AG09309 (cell line): Measurements from ENCODE around the gene ZBTB17.

ENCODE experiments used
- DNase-seq: peaks from one replicate; pipeline ENCODE4 v3.0.0-alpha.2; 2010; ENCODE audit warnings: low read depth
- H3K4me3 ChIP-seq: 2 replicates; pipeline ENCODE4 v1.5.1; 2011; ENCODE audit warnings: mild to moderate bottlenecking, low read depth, low read length, moderate library complexity; ENCODE audit not compliant: control insufficient read depth
- TF ChIP-seq, protein P1 (sequence below): IDR thresholded peaks from 2 replicates; pipeline ENCODE4 v1.5.1; 2011; ENCODE audit warnings: mild to moderate bottlenecking, low read depth, low read length, inconsistent platforms; ENCODE audit not compliant: insufficient read depth, control insufficient read depth; ENCODE audit errors: missing control alignments

ZBTB17 gene

GRCh38 chr1:15948595-15949452 is 27.1 kb downstream of the ZBTB17 start:
- peak; percentile 88 for DNase-seq
- peak overlapping the region; percentile 22; the same call in 1 of the 2 replicates for H3K4me3 ChIP-seq

DNA sequence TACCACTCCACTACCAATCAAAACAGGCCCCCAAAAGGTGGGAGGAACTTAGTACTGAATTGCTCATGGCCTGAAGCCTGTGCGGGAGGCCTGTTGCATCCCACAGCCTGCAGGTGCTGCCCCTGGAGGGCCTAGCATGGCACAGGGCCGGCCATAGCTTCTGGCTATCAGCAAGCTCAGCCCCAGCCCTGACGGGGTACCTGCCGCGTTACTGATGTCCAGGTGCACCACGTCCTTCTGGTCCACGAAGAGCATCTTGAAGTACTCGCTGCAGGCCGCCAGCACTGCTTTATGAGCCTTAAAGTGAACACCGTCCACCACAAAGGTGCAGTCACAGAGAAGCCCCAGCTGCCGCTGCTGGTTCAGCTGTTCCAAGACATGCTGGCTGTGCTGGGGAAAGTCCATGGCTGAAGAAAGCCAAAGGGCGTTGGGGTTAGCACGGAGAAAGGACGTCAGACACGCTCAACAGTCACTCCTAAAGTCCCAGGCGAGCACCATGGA is 27.8 kb downstream of the ZBTB17 start:
- DNase-seq: no peak
- TF ChIP-seq, protein P1, sequence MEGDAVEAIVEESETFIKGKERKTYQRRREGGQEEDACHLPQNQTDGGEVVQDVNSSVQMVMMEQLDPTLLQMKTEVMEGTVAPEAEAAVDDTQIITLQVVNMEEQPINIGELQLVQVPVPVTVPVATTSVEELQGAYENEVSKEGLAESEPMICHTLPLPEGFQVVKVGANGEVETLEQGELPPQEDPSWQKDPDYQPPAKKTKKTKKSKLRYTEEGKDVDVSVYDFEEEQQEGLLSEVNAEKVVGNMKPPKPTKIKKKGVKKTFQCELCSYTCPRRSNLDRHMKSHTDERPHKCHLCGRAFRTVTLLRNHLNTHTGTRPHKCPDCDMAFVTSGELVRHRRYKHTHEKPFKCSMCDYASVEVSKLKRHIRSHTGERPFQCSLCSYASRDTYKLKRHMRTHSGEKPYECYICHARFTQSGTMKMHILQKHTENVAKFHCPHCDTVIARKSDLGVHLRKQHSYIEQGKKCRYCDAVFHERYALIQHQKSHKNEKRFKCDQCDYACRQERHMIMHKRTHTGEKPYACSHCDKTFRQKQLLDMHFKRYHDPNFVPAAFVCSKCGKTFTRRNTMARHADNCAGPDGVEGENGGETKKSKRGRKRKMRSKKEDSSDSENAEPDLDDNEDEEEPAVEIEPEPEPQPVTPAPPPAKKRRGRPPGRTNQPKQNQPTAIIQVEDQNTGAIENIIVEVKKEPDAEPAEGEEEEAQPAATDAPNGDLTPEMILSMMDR: no peak
- H3K4me3 ChIP-seq: no peak overlapping the region

More at GRCh38 chr1:15948595-15949452, 27.1 kb downstream of the ZBTB17 start:
- TF ChIP-seq, protein P1: no peak

DNA sequence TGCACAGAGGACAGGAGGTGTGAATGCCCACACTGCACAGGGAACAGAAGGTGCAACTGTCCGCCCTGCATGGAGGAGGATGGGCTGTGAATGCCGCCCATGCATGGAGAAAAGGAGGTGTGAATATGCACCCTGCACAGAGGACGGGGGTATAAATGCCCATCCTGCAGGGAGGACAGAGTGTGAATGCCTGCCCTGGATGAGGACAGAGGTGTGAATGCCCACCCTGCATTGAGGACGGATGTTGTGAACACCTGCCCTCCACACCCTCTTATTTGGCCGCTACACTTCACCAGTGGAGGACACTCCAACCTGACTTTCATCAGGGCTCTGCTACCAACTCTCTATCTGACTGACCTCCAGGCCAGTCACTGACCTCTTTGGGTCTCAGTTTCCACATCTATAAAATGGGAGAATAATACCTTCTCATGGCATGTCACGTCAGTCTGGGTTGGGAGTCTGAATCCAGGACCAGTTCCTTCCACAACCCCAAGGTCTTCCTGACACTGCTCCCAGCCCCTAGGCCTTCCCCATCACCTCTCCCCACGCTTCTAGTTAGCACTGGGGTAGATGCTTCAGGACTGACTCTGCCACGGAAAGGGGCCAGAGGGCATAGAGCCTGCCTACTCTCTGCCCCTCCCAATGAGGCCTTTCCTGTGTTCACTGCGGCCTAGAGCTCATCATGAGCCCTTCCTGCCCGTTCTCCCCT is 28.4 kb downstream of the ZBTB17 start:
- DNase-seq: no peak
- H3K4me3 ChIP-seq: no peak overlapping the region
- TF ChIP-seq, protein P1: no peak

DNA sequence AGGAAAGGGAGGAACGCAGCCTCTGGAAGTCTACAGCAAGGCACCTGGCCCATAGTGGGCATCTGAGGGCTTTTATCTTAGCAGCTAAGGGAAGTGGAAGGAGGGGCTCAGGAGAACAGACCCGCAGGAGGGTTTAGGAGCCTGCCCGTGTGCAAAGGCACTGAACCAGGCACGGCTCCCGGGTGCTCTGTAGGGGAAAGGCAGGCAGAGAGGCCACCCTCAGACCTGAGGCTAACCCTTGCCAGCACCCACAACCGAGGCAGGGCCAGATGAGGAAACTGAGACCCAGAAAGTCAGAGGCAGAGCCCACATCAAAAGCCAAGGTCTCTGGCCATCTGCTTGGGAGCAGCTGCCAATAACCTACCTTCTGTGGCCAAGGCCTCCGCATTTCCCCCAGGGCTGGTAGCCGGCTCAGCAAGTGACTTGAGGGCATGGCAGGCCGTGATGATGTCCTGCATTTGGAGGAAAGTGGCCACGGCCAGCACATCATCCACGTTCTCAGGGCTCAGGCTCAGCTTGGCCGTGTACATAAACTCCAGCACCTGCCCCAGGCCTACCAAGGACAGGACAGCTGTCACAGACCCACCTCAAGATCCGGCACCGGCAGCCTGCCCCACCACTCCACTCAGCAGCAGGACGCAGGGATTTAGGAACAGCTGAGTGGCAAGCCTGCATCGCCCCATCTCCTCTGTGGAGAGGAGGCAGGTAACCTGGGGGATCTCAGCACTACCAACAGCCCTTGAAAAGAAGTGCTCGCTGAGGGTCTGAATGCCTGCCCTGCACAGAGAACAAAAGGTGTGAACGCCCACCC is 29.1 kb downstream of the ZBTB17 start:
- no peak for DNase-seq
- TF ChIP-seq, protein P1: no peak
- H3K4me3 ChIP-seq: no peak overlapping the region

DNA sequence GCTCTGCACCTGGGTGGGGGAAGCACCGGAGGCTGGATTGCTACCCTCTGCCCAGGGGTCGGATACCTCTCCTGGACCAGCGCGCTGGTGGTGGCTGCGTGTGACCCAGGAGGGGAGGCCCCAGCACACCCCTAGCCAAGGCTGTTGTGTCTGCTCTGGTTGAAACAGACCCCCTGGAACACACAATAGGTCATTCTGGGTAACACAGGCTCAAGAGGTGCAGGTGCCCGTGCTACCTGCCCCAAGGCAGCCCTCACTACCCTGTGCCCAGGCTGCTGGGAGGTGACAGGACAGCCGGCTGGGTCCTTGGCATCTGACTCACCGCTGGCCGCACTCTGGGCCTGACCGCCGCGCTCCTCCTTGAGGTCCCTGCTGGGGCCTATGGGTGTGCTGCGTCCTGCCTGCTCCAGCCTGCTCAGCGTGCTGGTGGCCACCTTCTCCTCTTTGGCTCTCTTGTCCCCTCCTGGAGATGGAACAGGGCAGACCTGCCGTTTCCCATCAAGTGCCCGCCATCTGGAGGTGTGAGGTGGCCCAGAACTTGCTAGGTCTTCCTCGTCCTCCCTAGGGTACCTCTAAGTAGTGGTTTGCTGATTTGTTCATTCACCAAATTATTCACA is 30.0 kb downstream of the ZBTB17 start:
- DNase-seq: no peak
- TF ChIP-seq, protein P1: no peak

More for the DNA sequence above, 30.0 kb downstream of the ZBTB17 start:
- no peak overlapping the region for H3K4me3 ChIP-seq
